Left colon (tissue), 2 donors: ENCODE data around the gene HSD17B1. TPM values are rescaled to one million over a fixed set of nuclear protein-coding genes. Genes with fewer than 3 reads are reported as not detected.

Source experiments
- ATAC-seq: fragments of 200-7000 bp; cut with Tn5 transposase; one replicate; pipeline ENCODE4 v1.9.1; 2020; ENCODE audit warnings: mild to moderate bottlenecking, moderate library complexity
- DNase-seq, 2 donors: peaks; one replicate each; pipeline ENCODE4 v3.0.0-alpha.2; 2020
- intact Hi-C, 2 donors: fragments of 100-400 bp; cut with DNase I in 1 of 2; cut with micrococcal nuclease in 1 of 2; formaldehyde crosslinking; loops; one replicate each; pipeline versions ENCODE4 v1.11.2 to v1.14.0; 2022; cut with DNase I, micrococcal nuclease
- microRNA-seq, 2 donors: library from miRNA; unstranded; fragments of <30 nt; microRNA quantifications; one replicate each; pipeline versions ENCODE4 v1.1.0 to v1.2.0, GENCODE V29; 2020
- total RNA-seq, 2 donors: library from RNA; stranded (reverse); fragmentation: NEBNext Ultra II Directional; extraction: Animal tissue kit (Norgen Biotek cat#: 25700); gene quantifications; one replicate each; pipeline ENCODE4 v1.2.1, GENCODE V29; 2021
- donor health status: DM: no; HTN: no; CAD: no.
- donor health status: DM: yes; HTN: yes; CAD: no.

Gene HSD17B1
- total RNA-seq, 2 donors from 2014 or later = 0.85 to 0.98 TPM

DNA sequence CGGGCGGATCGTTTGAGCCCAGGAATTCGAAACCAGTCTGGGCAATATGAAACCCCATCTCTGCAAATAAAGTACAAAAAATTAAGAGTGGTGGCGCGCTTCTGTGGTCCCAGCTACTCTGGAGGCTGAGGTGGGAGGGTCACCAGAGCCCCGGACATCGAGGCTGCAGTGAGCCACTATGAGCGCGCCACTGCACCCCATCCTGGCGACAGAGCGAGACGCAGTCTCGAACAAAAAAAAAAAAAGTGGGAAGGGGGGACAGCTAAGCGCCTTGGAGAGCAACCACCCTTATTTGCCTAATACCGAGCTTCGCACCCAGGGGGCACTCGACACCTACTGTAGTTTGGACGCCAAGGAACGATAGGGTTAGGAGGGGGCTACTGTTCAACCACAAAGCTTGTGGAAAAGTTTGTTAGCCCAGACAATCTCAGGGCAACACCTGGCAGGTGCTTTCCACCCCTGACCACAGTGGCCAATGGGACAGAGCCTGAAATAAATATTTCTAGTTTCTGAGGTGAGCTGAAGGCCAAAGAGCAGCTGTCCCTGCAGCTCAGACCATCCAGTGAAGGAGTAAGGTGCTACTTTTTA is 25.7 kb downstream of the HSD17B1 start:
- intact Hi-C loops = loop anchor here in 1 of 2 donors (10.0 kb wide), 1 partner anchor 106 kb away; the partner anchor contains the start of genes CCR10 and CNTNAP1
- peak; percentile 61 for ATAC-seq

DNA sequence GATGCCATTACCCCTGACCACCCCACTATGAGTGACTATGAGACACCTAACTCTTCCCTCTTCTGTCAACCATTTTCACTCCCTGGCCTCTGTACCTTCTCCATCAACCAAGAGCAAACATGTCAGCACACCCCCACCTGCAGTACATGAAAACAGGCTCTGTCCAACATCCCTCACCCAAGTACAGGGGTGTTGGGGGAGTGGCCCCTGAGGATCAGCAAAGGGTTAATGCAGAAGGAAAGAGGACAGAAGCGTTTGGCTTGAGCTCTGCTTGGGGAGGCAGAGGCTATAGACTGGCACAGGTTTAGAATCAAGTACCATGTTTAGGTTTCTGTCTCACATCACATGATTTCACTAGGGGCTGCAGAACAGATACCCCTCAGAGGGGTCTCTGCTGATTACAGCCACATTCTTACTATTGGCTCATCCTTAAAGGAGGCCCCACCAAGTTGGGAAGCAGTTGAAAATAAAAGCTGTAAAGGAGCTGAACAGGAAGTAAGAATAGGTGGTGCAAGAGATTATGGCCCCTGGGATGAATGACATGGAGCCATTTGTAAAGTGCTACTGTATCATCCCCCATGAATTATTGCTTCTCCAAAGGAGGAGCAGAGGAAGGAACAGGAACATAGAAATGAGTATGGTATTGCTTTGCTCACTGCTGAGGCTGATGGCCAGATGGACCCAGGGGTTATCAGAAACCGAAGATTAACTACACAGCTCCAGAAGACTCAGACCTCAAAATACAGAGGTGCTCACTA is 27.2 kb downstream of the HSD17B1 start:
- DNase-seq = no peak
- intact Hi-C loops = loop anchor here in 1 of 2 donors (10.0 kb wide), 1 partner anchor 105 kb away; the partner anchor contains the start of genes CCR10 and CNTNAP1
- no peak for ATAC-seq

More for the DNA sequence above, 25.7 kb downstream of the HSD17B1 start:
- peak; percentile 74 to 89 for DNase-seq

- ATAC-seq (no peak), DNase-seq (no peak)
- intact Hi-C loops = no loop called here
These were observed 29.1 kb downstream of the HSD17B1 start for GRCh38 chr17:42581744-42582270.

GRCh38 chr17:42584880-42585279 is 32.2 kb downstream of the HSD17B1 start:
- ATAC-seq = no peak
- no peak for DNase-seq
- intact Hi-C loops = no loop called here

DNA sequence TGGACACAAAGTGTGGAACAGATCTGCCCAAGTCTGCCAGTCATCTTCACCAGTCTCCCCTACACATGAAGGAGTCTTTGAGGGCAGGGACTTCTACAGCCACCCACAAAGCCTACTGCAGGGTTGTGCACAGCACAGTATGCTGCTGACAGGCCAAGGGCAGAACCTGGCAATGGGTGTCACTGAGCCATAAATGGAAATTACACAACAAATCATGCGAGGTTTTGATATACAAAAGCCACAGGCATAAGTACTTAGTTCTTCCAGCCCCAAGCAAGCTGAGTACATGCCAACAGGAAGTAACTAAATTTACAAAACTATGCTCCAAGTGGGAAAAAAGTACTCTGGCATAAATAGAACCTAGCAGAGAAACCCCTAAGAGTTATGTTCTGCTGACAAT is 32.6 kb downstream of the HSD17B1 start:
- intact Hi-C loops = no loop called here
- ATAC-seq = no peak
- DNase-seq = no peak

DNA sequence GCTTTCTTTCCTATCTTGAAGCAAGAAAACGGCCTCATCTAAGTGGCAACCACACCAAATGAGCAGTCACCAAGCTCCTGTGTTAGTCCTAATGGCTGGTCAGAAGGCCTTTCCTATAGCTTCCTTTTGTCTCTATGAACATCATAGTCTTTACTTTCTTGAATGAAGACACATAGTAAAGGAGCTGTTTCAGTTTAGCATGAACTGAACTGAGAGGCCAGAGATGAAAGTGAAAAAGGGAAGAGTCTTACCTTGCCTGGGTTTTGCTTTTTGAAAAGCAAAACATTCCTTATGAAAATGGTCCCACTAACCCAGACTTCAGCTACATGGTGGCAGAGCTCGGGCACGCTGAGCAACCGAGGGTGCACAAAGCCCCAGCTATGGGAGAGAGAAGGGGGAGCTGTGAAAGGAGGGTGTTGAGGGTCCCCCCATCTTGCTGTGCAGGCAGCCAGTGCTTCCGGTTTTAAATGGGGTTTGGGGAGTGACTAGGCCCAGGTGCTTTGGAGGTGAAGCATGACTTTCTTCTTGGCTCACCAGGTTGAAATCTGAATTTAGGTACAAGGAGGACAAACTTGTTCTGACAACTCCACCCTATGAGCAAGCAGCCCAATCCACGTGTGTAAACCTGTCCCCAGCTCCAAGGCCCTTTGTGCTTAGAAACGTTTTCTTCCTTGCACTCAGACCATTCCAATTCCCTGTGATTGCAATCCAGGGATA is 33.9 kb downstream of the HSD17B1 start:
- ATAC-seq (no peak), DNase-seq (no peak)
- intact Hi-C loops = no loop called here

DNA sequence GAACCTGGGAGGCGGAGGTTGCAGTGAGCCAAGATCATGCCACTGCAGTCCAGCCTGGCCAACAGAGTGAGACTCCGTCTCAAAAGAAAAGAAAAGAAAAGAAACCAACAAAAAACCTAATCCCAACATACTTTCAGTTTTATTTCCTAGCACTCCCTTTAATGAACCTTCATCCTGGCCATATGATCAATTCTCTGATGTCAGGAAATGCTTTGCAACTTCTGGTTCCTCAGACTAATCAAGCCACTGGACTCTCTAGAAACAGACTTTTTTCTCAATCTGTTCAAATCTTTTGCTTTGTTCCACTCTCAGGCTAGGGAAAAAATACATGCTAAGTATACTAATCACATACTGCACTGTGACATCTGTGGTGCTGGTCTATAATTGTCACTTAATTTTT is 38.2 kb downstream of the HSD17B1 start:
- ATAC-seq (no peak), DNase-seq (no peak)
- intact Hi-C loops = no loop called here

DNA sequence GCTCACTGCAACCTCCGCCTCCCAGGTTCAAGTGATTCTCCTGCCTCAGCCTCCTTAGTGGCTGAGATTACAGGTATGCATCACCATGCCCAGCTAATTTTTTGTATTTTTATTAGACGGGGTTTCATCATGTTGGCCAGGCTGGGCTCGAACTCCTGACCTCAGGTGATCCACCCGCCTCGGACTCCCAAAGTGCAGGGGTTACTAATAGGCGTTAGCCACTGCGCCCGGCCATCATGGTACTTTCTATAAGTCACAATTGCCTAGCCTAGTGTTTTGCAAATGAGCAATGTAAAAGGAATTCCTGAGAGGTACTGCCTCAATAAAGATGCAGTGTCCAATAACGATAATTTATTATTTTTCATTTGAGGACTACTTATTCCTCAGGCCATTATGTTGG is 38.7 kb downstream of the HSD17B1 start:
- intact Hi-C loops = no loop called here
- DNase-seq = no peak
- no peak for ATAC-seq

- ATAC-seq = no peak
- intact Hi-C loops = no loop called here
- DNase-seq = no peak
These were observed 43.7 kb downstream of the HSD17B1 start for GRCh38 chr17:42596386-42596785.

DNA sequence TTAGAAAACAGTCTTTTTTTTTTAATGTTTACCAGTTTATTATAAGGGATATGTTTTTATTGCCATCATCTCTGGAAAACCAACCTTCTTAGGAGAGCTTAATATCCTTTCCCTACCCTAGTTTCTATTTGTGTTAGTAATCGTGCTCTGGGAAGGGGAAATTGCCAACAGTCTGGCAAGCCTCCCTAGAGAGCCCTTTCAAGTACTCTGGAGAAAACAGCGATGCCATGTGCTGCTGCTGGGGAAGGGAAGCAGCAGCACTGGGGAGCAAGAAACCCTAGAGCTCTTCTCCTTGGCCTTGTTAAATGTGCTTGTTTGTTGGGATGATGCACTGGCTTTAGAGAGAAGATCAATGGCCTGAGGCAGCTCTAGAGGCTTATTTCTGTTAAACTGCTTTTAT is 46.2 kb downstream of the HSD17B1 start:
- DNase-seq (no peak), ATAC-seq (no peak)
- intact Hi-C loops = no loop called here

DNA sequence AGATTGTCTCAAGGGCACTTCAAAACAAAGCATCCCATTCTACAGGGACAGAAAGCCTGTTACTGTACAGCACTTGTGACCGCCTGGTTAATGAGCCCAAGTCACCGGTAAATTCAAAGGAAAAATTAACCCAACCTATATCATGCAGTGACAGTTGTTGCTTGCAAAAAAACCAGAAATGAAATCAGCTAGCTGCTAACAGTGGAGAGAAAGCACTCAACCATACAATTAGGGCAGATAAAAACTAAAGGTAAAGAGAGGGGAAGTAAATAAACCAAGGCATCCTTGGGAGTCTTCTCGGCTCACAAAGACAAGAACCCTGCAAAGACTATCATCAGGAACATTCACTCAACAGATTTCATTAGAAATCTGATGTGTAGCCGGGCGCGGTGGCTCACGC is 50.6 kb downstream of the HSD17B1 start:
- ATAC-seq (no peak), DNase-seq (no peak)
- intact Hi-C loops = no loop called here

Small RNAs within 50 kb of the gene (microRNA-seq; reads per million reads assigned to microRNA genes)
- 5.4 to 5.9 reads per million in 2 donors for gene MIR5010

Other genes with a start within 250 kb of the HSD17B1 start
- gene STAT3, start 164.5 kb upstream of the HSD17B1 start, total RNA-seq = 100 to 1,000 TPM; 150 to 212 TPM
- gene CAVIN1, start 129.7 kb upstream of the HSD17B1 start, total RNA-seq = 10 to 100 TPM; 21.9 to 62.0 TPM
- 10 to 100 TPM; 92.6 to 96.2 TPM for gene ATP6V0A1, start 94.0 kb upstream of the HSD17B1 start, total RNA-seq
- 10 to 100 TPM; 36.5 to 45.9 TPM for gene NAGLU, start 16.7 kb upstream of the HSD17B1 start, total RNA-seq
- 100 to 1,000 TPM in 1 of 2 donors, 10 to 100 TPM in 1; 92.6 to 122 TPM for gene COASY, start 9.2 kb downstream of the HSD17B1 start, total RNA-seq
- gene MLX, start 14.2 kb downstream of the HSD17B1 start, total RNA-seq = 10 to 100 TPM; 95.1 to 98.8 TPM
- 1 to 10 TPM; 1.6 to 2.2 TPM for gene PSMC3IP, start 24.8 kb downstream of the HSD17B1 start, total RNA-seq
- 10 to 100 TPM; 49.0 to 71.6 TPM for gene RETREG3, start 56.5 kb downstream of the HSD17B1 start, total RNA-seq
- 10 to 100 TPM; 24.3 to 39.7 TPM for gene TUBG1, start 56.8 kb downstream of the HSD17B1 start, total RNA-seq
- gene TUBG2, start 106.4 kb downstream of the HSD17B1 start, total RNA-seq = 1 to 10 TPM; 4.4 to 7.7 TPM
- gene PLEKHH3, start 124.1 kb downstream of the HSD17B1 start, total RNA-seq = 10 to 100 TPM; 15.0 to 16.6 TPM
- 1 to 10 TPM in 1 of 2 donors, under 1 TPM in 1; 0.58 to 2.4 TPM for gene CCR10, start 128.9 kb downstream of the HSD17B1 start, total RNA-seq
- gene CNTNAP1, start 129.6 kb downstream of the HSD17B1 start, total RNA-seq = 1 to 10 TPM; 1.2 to 4.6 TPM
- gene EZH1, start 192.1 kb downstream of the HSD17B1 start, total RNA-seq = 10 to 100 TPM; 24.9 to 28.0 TPM
- gene RAMP2, start 208.3 kb downstream of the HSD17B1 start, total RNA-seq = 1 to 10 TPM; 5.0 to 7.7 TPM
- 10 to 100 TPM; 81.5 to 83.6 TPM for gene VPS25, start 220.5 kb downstream of the HSD17B1 start, total RNA-seq
- 10 to 100 TPM; 32.7 to 41.2 TPM for gene WNK4, start 227.7 kb downstream of the HSD17B1 start, total RNA-seq
- gene COA3, start 245.8 kb downstream of the HSD17B1 start, total RNA-seq = 100 to 1,000 TPM; 142 to 167 TPM
- 1 to 10 TPM; 1.2 to 2.4 TPM for gene CNTD1, start 245.9 kb downstream of the HSD17B1 start, total RNA-seq